ENCODE data around the gene DBNDD2.

DNA sequence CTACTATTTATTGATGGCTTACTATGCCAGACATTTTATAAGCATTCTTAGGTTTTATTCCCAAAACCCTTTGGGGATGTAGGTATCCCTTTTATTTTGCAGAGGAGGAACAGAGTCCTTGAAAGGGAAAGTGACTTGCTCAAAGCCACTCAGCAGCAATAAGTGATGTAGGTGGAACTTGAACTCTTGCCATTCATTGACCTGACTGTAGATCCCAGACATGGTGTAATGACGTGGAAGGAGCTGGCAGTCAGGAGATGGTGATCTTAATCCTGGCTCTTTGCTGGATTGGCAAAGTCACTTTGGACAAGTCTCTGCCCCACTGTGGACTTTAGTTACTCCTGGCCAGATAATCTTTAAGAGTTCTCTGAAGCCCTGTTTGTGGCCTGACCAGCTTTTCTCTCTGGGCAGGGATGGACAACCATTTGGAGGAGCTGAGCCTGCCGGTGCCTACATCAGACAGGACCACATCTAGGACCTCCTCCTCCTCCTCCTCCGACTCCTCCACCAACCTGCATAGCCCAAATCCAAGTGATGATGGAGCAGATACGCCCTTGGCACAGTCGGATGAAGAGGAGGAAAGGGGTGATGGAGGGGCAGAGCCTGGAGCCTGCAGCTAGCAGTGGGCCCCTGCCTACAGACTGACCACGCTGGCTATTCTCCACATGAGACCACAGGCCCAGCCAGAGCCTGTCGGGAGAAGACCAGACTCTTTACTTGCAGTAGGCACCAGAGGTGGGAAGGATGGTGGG, 1.6 kb downstream of the DBNDD2 start:
- TF ChIP-seq, protein P1, sequence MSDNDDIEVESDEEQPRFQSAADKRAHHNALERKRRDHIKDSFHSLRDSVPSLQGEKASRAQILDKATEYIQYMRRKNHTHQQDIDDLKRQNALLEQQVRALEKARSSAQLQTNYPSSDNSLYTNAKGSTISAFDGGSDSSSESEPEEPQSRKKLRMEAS (IDR thresholded peaks at IDR 0.05), result no peak
- TF ChIP-seq EP300 (IDR thresholded peaks at IDR 0.05; ENCODE audit: borderline replicate concordance) (no peak), TAF1 (IDR thresholded peaks at IDR 0.05; ENCODE audit: low read depth) (no peak), CREB1 (IDR thresholded peaks at IDR 0.05; ENCODE audit: low read depth) (no peak)
- TF ChIP-seq, protein P2, sequence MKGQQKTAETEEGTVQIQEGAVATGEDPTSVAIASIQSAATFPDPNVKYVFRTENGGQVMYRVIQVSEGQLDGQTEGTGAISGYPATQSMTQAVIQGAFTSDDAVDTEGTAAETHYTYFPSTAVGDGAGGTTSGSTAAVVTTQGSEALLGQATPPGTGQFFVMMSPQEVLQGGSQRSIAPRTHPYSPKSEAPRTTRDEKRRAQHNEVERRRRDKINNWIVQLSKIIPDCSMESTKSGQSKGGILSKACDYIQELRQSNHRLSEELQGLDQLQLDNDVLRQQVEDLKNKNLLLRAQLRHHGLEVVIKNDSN (IDR thresholded peaks at IDR 0.05), result no peak
